Astrocyte of the spinal cord (primary cell): Measurements from ENCODE around the gene PPIL4.
"Not testable (repeated sequence)": the region's sequence is repeated elsewhere in the genome, so short reads cannot be mapped to it uniquely, and the experiment has no call there.

ENCODE experiments used
- DNase-seq: peaks from one replicate; pipeline ENCODE4 v3.0.0; 2011; ENCODE audit warnings: low read depth, low spot score
- H3K4me3 ChIP-seq: 2 replicates; pipeline ENCODE4 v1.5.1; 2011; ENCODE audit warnings: low read depth, mild to moderate bottlenecking, low read length, moderate library complexity
- CTCF ChIP-seq: IDR thresholded peaks from 2 replicates; pipeline ENCODE4 v1.5.1; 2012; ENCODE audit warnings: low read depth, mild to moderate bottlenecking, low read length, inconsistent platforms
- in situ Hi-C: cut with HindIII; loops from 2 replicates; pipeline ENCODE4 v1.10.0; 2017; ENCODE audit warnings: low sequenced_read_pairs

The PPIL4 gene

GRCh38 chr6:149499066-149499465 lies 46.8 kb downstream of the PPIL4 start:
- TF ChIP-seq CTCF: no peak
- peak; percentile 90 for DNase-seq
- no peak overlapping the region for H3K4me3 ChIP-seq
- in situ Hi-C loops: no loop called here

GRCh38 chr6:149497365-149497764 lies 48.5 kb downstream of the PPIL4 start:
- TF ChIP-seq CTCF: no peak
- no peak for DNase-seq
- in situ Hi-C loops: no loop called here
- H3K4me3 ChIP-seq: no peak overlapping the region

GRCh38 chr6:149496597-149496996 lies 49.2 kb downstream of the PPIL4 start:
- H3K4me3 ChIP-seq, in situ Hi-C loops: not testable (repeated sequence)
- peak; percentile 51 for DNase-seq

GRCh38 chr6:149495349-149496016 lies 50.4 kb downstream of the PPIL4 start:
- H3K4me3 ChIP-seq, in situ Hi-C loops, DNase-seq: not testable (repeated sequence)

GRCh38 chr6:149494810-149495209 lies 51.0 kb downstream of the PPIL4 start:
- in situ Hi-C loops, DNase-seq, H3K4me3 ChIP-seq: not testable (repeated sequence)

GRCh38 chr6:149493761-149494320 lies 52.0 kb downstream of the PPIL4 start:
- DNase-seq: no peak
- no peak for TF ChIP-seq CTCF
- in situ Hi-C loops: no loop called here
- H3K4me3 ChIP-seq: no peak overlapping the region

- in situ Hi-C loops: no loop called here
- H3K4me3 ChIP-seq: no peak overlapping the region
- TF ChIP-seq CTCF: no peak
- DNase-seq: no peak
Measured at GRCh38 chr6:149492798-149493343, 53.0 kb downstream of the PPIL4 start.

- no peak overlapping the region for H3K4me3 ChIP-seq
- in situ Hi-C loops: no loop called here
- no peak for TF ChIP-seq CTCF
- DNase-seq: no peak
Measured at GRCh38 chr6:149489967-149490366, 55.9 kb downstream of the PPIL4 start.
